HG03066 (cell line): ENCODE data around the gene KIF26B.
"Not testable (repeated sequence)": the region's sequence is repeated elsewhere in the genome, so short reads cannot be mapped to it uniquely, and the experiment has no call there.

Experiments used
- ATAC-seq: cut with Tn5 transposase; IDR thresholded peaks from one replicate; pipeline ENCODE4 v1.9.1; 2021; ENCODE audit warnings: low read depth; ENCODE audit not compliant: unreplicated experiment

Gene KIF26B

GRCh38 chr1:245377854-245378253, 223.1 kb downstream of the KIF26B start:
- ATAC-seq = no peak

DNA sequence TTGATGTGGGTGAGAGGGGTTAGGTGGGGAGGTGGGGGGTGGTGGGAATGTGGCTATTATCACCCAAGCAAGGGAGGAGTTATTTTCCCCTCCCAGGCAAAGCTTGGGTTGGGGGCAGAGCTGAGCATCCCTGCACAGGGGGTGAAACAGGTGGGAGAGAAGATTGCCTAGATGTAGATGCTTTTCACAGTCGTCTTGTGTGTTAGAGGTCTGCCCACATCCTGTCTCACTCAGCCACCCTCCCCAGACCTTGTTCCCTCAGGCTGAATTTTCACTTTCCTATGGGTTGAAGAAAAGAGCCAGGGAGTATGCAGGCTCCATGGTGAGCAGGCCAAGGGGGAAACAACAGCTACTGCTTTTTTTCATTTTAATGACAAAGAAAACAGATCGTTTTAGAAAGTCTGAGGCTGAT, 223.5 kb downstream of the KIF26B start:
- ATAC-seq = no peak

GRCh38 chr1:245378745-245379144, 224.0 kb downstream of the KIF26B start:
- ATAC-seq = no peak

DNA sequence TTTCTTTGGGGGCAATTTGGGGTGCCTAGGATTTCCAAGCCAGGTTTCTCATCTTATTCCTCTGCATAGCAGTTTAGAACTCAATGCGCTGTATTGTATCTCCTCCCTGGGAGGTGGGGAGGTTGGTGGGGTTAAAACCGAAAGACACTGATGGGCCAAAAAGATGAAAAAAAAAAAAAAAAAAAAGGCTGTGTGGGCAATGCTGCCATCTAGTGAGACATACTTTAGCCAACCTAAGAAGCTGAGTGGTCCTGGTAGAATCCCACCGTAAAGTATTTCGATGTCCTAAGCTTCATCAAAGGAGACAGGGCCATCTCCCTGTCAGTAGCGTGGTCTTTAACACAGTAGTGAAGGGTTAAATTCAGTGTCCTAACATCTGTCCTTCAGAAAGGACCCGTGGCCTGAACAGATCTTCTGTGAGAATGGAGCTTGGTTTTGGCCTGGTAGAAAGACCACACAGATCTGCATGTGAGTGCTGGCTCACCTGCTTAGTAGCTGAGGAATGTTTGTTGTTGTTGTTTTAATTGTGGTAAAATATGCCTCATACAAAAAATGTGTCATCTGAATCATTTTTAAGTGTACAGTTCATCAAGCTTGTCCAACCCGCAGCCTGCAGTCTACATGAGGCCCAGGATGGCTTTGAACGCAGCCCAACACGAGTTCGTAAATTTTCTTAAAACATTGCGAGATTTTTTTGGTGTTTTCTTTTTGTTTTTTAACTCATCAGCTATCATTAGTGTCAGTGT, 226.2 kb downstream of the KIF26B start:
- no peak for ATAC-seq

DNA sequence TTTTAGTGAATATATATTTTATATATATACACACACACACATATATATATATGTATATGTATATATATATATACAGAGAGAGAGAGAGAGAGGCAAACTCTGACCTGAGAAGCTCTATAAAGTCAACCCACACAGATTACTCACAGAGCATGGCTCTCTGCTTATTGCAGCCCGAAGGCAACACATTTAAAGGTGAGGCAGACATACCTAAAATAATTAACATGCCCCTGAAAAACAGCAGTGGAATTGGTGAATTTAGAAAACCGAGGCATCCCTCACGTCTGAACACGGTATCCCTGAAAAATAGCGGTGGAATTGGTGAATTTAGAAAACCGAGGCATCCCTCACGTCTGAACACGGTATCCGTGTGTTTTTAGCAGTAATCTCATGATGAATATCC, 228.2 kb downstream of the KIF26B start:
- ATAC-seq = no peak

GRCh38 chr1:245383396-245384330, 228.9 kb downstream of the KIF26B start:
- no peak for ATAC-seq

DNA sequence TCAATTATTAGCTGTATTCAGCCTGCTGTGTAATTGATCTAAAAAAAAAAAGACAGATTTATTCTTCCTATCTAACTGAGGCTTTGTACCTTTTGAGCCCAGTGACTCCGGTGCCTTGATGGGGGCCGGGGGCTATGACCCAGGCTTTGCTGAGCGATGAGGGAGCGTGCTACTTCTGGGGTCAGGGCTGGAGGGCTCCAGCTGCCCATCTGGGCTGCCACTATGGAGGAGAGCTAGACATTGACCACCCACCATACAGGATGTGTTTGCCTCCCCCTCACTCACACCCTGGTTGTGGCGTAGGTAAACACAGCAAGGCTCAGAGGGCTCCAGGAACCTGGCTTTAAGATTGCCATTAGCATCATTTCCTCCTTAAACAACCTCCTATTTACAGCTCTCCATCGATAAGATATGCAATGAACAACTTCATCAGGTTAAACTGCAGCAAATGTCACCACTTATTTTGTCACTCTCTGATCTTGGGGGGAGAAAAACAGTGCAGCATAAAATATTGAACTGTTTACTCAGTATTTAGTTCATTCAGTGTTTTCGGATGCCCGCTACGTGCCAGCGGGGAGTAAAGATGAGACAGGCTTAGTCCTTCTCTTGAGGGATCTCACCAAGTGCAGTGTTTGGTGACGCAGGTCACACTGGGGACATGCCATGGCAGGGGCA, 231.6 kb downstream of the KIF26B start:
- ATAC-seq = no peak

DNA sequence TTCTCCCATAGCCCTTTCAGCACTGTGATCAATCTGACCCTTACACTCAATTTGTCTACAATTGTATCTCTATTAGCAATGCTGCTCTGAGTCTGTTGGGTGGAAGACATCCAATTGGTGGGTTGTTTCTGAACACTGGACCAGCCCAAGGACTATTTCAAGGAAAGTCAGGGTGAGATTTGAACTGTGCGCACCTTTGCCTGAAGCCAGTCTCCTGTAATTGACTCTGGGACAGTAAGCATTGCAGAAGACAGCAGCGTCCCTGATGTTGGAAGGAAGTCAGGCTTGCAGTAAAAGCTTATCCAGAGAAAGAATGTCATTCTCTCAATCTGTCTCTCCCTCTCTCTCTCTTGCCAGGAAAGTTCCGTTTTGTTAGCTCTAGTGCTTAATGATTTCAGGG, 233.9 kb downstream of the KIF26B start:
- ATAC-seq = no peak

DNA sequence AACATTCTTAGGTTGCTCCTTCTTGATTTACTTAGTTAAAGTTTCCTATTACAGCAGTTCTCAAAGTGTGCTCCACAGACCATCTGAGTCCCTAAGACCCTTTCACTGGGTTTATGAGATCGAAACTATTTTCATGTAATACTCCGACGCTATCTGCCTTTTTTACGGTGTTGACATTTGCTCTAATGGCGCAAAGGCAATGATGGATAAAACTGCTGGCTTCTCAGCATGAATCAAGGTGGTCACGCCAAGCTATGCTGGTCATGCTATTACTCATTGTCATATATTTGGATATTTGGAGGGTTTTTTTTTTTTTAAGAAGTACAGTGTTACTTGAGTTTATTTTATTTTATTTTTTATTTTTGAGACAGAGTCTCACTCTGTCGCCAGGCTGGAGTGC, 235.1 kb downstream of the KIF26B start:
- no peak for ATAC-seq

DNA sequence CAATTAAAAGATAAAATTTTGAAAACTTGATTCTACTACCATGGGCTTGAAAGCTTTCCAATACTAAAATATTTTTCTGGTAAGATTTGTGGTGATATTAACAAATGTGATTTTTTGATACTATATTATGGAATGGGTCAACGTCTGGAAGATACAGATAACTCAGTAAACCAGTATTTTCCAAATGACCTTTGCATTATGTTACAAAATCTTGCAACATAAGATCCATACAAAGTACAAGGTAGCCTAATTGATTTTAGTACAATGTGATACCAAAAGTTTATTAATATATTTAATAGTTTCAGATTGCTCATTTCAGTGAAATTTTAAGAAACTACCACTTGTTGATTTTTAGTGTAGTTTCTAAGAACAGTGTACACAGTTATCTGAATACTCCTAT, 236.2 kb downstream of the KIF26B start:
- ATAC-seq = no peak

GRCh38 chr1:245393694-245394093, 238.9 kb downstream of the KIF26B start:
- ATAC-seq = no peak

- ATAC-seq = no peak
These were observed 240.9 kb downstream of the KIF26B start for GRCh38 chr1:245395680-245396079.

- no peak for ATAC-seq
These were observed 241.8 kb downstream of the KIF26B start for GRCh38 chr1:245396615-245397014.

DNA sequence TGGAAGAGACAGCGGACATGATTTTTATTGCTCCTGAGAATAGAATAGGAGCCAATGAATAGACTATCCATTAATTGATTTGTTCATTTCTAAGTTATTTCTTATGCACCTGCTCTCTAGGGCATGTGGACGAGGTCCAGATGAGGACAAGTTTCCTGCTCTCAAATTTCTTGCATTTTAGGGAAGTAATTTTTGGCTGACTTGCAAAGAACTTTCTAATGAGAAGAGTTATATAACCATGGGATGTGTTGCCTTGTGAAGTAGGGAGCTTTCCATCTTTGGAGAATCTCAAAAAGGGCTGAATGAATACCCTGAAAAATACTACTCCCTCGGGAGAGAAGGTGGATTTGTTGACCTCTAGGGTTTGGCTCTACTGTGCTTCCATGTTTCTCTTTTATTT, 243.0 kb downstream of the KIF26B start:
- no peak for ATAC-seq

- no peak for ATAC-seq
These were observed 243.4 kb downstream of the KIF26B start for GRCh38 chr1:245398180-245398579.

GRCh38 chr1:245401881-245402587, 247.2 kb downstream of the KIF26B start:
- no peak for ATAC-seq

GRCh38 chr1:245402998-245403397, 248.2 kb downstream of the KIF26B start:
- ATAC-seq = not testable (repeated sequence)

- ATAC-seq = no peak
These were observed 249.7 kb downstream of the KIF26B start for GRCh38 chr1:245404527-245404926.

GRCh38 chr1:245404952-245405351, 250.2 kb downstream of the KIF26B start:
- ATAC-seq = no peak

- no peak for ATAC-seq
These were observed 251.6 kb downstream of the KIF26B start for GRCh38 chr1:245406426-245406825.

- ATAC-seq = no peak
These were observed 253.2 kb downstream of the KIF26B start for GRCh38 chr1:245407983-245408382.
